Measurements from ENCODE around the gene AQP1.

AQP1 gene

DNA sequence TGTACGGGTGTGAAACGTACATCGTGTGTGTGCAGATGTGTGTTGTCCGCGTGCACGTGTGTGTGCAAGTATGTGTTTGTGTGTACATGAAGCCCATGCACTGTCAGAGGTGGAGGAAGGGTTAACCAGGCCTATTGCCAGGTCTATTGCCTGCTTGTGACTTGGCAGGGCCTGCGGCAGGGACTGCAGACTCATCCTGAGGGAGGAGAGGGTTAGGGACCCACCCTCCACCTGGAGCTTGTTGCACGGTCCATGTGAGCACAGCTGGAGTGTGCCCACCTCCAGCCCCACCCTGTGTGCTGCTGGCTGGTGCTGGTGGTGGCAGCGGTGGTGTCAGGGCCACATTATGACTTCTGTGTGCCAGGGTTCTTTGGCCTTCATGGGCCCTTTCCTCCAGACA lies 7.1 kb upstream of the AQP1 start:
- H3K4me3 ChIP-seq (ENCODE audit: low read depth, low read length): no peak overlapping the region

GRCh38 chr7:30905078-30906012 lies 6.3 kb upstream of the AQP1 start:
- TF ChIP-seq, protein P1, sequence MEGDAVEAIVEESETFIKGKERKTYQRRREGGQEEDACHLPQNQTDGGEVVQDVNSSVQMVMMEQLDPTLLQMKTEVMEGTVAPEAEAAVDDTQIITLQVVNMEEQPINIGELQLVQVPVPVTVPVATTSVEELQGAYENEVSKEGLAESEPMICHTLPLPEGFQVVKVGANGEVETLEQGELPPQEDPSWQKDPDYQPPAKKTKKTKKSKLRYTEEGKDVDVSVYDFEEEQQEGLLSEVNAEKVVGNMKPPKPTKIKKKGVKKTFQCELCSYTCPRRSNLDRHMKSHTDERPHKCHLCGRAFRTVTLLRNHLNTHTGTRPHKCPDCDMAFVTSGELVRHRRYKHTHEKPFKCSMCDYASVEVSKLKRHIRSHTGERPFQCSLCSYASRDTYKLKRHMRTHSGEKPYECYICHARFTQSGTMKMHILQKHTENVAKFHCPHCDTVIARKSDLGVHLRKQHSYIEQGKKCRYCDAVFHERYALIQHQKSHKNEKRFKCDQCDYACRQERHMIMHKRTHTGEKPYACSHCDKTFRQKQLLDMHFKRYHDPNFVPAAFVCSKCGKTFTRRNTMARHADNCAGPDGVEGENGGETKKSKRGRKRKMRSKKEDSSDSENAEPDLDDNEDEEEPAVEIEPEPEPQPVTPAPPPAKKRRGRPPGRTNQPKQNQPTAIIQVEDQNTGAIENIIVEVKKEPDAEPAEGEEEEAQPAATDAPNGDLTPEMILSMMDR (IDR thresholded peaks at IDR 0.05; ENCODE audit: insufficient read depth, low read depth, low read length, missing control alignments): no peak
- no peak overlapping the region for H3K4me3 ChIP-seq (ENCODE audit: low read depth, low read length)
- no peak for DNase-seq (ENCODE audit: low read depth)

More for the DNA sequence above, 7.1 kb upstream of the AQP1 start:
- TF ChIP-seq, protein P1 (IDR thresholded peaks at IDR 0.05; ENCODE audit: insufficient read depth, low read depth, low read length, missing control alignments): no peak
- DNase-seq (ENCODE audit: low read depth): no peak

DNA sequence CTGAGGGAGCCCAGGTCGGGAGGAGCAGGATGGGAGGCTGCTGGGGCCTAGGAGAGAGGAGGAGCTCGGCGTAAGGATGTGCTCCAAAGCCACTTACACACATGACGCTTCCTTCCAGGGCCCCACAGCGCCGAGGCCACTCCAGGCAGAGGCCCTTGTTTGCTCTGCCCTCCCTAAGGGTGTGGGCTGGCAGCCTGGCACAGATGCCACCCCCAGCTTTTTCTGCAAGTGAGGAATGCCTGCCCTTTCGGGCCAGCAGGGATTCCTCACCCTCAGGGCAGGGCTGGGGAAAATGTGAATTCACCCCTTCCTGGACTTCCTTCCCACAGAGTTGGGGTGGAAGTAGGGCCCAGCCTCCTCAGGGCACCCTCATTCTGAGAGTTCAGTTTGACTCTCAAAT lies 5.6 kb upstream of the AQP1 start:
- TF ChIP-seq, protein P1 (IDR thresholded peaks at IDR 0.05; ENCODE audit: insufficient read depth, low read depth, low read length, missing control alignments): no peak
- H3K4me3 ChIP-seq (ENCODE audit: low read depth, low read length): no peak overlapping the region
- DNase-seq (ENCODE audit: low read depth): no peak

DNA sequence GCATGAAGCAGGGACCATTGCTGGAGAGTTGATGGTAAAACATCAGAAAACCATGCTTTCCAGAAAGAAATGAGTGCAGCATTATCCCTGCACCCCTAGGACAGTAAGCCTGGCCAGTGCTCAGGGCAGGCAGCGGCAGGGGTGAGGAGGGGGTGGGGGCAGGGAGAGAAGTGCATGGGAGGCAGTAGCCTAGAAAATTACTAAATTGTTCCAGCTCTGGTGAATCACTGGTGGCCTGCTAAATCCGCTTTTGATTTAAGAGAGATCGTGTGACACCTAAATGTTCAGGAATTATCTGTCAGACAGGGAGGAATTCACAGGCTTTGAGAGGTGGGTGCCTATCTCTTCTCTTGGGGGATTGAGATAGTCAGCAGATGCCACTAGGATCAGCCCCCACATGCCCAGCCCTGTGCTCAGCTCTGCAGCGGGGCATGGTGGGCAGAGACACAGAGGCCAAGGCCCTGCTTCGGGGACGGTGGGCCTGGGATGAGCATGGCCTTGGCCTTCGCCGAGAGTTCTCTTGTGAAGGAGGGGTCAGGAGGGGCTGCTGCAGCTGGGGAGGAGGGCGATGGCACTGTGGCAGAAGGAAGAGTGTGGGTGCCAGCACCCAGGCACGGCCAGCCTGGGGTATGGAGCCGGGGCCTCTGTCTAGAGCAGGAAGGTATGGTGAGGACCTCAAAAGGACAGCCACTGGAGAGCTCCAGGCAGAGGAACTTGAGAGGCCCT lies 5.0 kb upstream of the AQP1 start:
- TF ChIP-seq, protein P1 (IDR thresholded peaks at IDR 0.05; ENCODE audit: insufficient read depth, low read depth, low read length, missing control alignments): no peak
- H3K4me3 ChIP-seq (ENCODE audit: low read depth, low read length): no peak overlapping the region

GRCh38 chr7:30907527-30908267 lies 4.0 kb upstream of the AQP1 start:
- TF ChIP-seq, protein P1 (IDR thresholded peaks at IDR 0.05; ENCODE audit: insufficient read depth, low read depth, low read length, missing control alignments): no peak
- DNase-seq (ENCODE audit: low read depth): no peak
- no peak overlapping the region for H3K4me3 ChIP-seq (ENCODE audit: low read depth, low read length)

More for the DNA sequence above, 5.0 kb upstream of the AQP1 start:
- DNase-seq (ENCODE audit: low read depth): no peak

DNA sequence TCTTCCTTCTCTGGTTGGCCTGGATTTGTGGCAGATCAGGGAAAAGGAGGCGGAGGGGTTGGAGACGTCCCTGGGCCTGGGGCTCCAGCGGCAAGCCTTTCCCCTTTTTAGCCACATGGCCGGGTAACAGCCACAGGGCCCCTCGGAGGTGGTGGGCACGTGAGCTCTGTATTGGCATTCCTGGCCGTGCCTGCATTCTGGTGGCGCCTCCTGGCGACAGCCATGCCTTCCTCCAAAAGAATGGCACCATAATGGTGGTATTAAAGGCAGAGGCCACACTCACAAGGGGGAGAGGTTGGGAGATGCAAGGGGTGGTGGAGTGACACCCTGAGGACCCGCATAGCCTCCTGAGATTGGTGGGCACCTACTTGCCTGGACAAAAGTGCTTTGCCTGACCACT lies 3.0 kb upstream of the AQP1 start:
- DNase-seq (ENCODE audit: low read depth): peak; percentile 12
- TF ChIP-seq, protein P1 (IDR thresholded peaks at IDR 0.05; ENCODE audit: insufficient read depth, low read depth, low read length, missing control alignments): peak; percentile 27
- no peak overlapping the region for H3K4me3 ChIP-seq (ENCODE audit: low read depth, low read length)

Measured in GM12865 (cell line).